Subcutaneous adipose tissue (tissue), 4 donors: ENCODE data around the gene PDZD7. TPM values are rescaled to one million over a fixed set of nuclear protein-coding genes. Genes with fewer than 3 reads are reported as not detected.

Experiments
- total RNA-seq, 4 donors: library from RNA; depleted of rRNA; stranded (reverse); fragments of >200 nt; gene quantifications; one replicate each; pipeline ENCODE4 v1.1.0, GENCODE V29; 2016
- TF ChIP-seq, protein P1 (sequence below): fragments of 450-650 bp; IDR thresholded peaks from one replicate; pipeline ENCODE4 v1.5.1; 2016; ENCODE audit warnings: low read depth, mild to moderate bottlenecking, control low read depth, antibody characterized with exemption, moderate library complexity

PDZD7 gene
- total RNA-seq, 4 donors from 2014 or later = 0.22 to 1.7 (median 0.92) TPM

DNA sequence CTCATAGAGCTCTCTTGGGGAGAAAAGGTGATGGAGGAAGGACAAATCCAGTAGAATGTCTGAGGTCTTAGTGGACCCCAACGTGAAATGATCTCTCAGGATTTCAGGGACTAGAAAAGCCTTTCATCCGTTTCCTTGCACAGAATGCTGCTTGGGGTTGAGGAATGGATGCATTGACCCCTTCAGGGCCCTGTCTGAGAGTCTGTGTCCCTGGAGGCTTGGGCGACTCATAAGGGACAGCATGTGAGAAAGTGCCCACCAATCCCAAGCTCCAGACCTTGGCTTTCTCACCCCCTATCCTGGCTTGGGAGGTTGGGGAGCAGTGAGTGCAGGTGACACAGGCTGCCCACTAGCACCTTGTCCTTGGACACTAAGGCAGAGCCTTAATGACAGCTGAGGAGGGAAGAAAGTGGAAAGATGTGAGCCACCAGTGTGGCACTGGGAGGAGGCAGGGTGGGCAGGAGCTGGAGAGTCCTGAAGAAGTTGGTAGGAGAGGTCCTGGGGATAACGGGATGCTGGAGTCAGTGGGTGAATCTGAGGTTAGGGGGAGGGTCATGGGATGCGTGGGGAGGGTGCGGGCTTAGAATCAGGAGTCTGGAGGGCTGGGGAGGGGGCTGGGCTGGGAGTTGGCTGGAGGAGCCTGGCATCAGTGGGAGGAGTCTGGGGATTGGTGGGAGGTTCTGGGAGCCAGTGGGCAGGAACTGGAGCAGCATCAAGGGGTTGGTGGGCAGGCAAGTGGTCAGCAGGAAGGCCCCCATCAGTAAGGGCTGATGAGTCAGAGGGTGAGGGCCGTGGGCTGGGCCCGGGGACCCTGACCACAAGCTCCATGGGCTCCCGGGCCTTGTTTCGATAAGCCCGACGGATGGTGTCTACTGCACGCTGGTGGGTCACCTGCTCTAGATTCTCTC, 22.8 kb downstream of the PDZD7 start:
- TF ChIP-seq, protein P1, sequence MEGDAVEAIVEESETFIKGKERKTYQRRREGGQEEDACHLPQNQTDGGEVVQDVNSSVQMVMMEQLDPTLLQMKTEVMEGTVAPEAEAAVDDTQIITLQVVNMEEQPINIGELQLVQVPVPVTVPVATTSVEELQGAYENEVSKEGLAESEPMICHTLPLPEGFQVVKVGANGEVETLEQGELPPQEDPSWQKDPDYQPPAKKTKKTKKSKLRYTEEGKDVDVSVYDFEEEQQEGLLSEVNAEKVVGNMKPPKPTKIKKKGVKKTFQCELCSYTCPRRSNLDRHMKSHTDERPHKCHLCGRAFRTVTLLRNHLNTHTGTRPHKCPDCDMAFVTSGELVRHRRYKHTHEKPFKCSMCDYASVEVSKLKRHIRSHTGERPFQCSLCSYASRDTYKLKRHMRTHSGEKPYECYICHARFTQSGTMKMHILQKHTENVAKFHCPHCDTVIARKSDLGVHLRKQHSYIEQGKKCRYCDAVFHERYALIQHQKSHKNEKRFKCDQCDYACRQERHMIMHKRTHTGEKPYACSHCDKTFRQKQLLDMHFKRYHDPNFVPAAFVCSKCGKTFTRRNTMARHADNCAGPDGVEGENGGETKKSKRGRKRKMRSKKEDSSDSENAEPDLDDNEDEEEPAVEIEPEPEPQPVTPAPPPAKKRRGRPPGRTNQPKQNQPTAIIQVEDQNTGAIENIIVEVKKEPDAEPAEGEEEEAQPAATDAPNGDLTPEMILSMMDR = no peak

DNA sequence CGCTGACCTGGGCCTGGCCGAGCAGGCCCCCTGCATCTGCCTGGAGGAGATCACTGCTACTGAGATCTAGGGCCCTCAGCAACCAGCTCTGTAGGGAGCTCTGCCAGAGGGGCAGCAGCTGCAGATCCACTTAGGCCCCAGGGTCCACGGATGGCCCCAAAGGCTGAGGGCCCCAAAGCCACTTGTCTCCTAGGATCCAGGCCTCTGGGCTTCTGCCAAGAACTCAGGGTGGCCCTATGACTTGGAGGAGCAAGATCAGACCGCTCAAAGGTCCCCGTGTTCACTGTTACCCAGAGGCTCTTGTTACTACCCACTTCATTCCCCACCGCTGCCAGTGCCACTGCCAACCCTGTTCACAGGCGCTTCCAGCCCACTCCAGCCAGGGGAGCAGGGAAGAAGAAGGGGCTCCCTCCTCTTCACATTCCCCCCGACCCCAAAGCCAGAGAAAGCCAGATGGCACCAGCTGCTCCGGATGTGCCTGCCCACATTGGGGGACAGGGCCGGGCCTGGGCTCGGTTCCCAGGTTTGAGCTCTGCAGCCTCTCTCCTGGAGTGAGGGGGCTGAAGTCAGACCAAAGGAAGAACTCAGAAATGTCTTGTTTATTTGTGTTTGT, 23.7 kb downstream of the PDZD7 start:
- TF ChIP-seq, protein P1 = no peak

DNA sequence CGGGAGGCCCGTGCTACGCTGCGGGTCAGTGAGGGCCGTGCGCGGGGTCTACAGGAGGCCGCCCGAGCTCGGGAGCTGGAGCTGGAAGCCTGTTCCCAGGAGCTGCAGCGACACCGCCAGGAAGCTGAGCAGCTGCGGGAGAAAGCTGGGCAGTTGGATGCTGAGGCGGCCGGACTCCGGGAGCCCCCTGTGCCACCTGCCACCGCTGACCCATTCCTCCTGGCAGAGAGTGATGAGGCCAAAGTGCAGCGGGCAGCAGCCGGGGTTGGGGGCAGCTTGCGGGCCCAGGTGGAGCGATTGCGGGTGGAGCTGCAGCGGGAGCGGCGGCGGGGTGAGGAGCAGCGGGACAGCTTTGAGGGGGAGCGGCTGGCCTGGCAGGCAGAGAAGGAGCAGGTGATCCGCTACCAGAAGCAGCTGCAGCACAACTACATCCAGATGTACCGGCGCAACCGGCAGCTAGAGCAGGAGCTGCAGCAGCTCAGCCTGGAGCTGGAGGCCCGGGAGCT, 24.3 kb downstream of the PDZD7 start:
- TF ChIP-seq, protein P1 = no peak

DNA sequence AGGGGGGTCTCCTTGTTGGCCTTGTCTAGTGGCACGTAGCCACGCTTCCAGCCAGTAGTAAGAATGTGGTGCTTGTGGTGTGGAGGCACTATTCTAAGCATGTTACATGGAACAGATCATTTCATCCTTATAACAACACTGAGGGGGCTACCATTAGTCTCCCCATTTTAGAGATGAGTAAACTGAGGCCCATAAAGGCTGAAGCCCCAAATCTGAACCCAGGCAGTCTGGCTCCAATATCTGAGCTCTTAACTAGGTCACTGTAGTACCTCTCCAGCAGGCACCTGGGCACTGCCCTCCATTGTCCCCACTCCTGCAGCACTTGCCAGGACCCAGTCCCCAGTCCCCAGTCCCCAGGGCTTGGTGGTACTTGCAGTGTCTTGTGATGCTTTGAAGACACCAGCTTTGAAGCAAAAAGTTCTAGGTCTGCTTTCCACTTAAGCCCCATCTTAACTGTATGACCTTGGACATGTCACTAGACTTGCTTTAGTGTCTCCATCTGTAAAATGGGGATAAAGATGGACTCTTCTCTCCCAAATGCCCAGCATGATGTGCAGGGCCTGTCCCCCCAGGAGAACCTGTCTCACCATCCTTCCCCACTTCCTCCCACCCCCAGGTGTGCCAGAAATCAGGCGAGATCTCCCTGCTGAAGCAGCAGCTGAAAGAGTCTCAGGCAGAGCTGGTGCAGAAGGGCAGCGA, 24.9 kb downstream of the PDZD7 start:
- TF ChIP-seq, protein P1 = no peak

DNA sequence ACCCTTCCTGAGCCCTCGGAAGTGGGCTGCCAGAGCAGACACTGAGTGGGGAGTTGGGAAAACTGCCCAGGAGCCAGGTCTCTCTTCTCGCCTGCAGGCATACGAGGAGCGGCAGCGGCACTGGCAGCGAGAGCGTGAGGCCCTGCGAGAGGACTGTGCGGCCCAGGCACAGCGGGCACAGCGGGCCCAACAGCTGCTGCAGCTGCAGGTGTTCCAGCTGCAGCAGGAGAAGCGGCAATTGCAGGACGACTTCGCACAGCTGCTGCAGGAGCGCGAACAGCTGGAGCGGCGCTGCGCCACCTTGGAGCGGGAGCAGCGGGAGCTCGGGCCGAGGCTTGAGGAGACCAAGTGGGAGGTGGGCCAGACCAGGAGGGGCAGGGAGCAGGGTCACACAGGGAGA, 25.6 kb downstream of the PDZD7 start:
- TF ChIP-seq, protein P1 = no peak

DNA sequence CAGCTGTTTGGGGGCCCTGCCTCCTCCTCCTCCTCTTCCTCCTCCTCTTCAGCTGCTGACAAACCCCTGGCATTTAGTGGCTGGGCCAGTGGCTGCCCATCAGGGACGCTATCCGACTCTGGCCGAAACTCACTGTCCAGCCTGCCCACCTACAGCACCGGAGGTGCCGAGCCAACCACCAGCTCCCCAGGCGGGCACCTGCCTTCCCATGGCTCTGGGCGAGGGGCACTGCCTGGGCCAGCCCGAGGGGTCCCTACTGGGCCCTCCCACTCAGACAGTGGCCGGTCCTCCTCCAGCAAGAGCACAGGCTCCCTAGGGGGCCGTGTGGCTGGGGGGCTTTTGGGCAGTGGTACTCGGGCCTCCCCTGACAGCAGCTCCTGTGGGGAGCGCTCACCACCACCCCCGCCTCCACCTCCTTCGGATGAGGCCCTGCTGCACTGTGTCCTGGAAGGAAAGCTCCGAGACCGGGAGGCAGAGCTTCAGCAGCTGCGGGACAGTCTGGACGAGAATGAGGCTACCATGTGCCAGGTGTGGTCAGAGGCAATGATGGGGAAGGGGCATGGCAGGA, 27.2 kb downstream of the PDZD7 start:
- TF ChIP-seq, protein P1 = no peak
